Natural killer cell (primary cell): ENCODE data around the gene EPB41L5. TPM values are rescaled to one million over a fixed set of nuclear protein-coding genes. Genes with fewer than 3 reads are reported as not detected.
"Not testable (repeated sequence)": the region's sequence is repeated elsewhere in the genome, so short reads cannot be mapped to it uniquely, and the experiment has no call there.

Experiments used
- ATAC-seq, 3 donors: fragments of 150-1000 bp in 2 of 3; fragments of 200-7000 bp in 1 of 3; cut with Tn5 transposase; 1 replicate in 1 of 3; 2 replicates in 2 of 3; pipeline ENCODE4 v1.10.0; 2021; ENCODE audit warnings: mild to moderate bottlenecking in 2 of 3, moderate library complexity in 2 of 3
- DNase-seq, 2 donors: peaks; one replicate each; pipeline versions ENCODE4 v3.0.0 to v3.0.0-alpha.2; 2013 to 2021; ENCODE audit warnings: mixed read lengths in 1 of 2
- H3K27ac ChIP-seq: one replicate; pipeline ENCODE4 v1.5.1; 2013; ENCODE audit warnings: mild to moderate bottlenecking, low read length
- H3K27me3 ChIP-seq: one replicate; pipeline ENCODE4 v1.6.1; 2013; ENCODE audit warnings: low read length; ENCODE audit not compliant: control insufficient read depth, insufficient read depth
- H3K36me3 ChIP-seq: one replicate; pipeline ENCODE4 v1.6.1; 2013; ENCODE audit warnings: low read length; ENCODE audit not compliant: control insufficient read depth, insufficient read depth
- H3K4me1 ChIP-seq: one replicate; pipeline ENCODE4 v1.6.1; 2013; ENCODE audit warnings: low read length; ENCODE audit not compliant: control insufficient read depth, insufficient read depth
- H3K4me3 ChIP-seq: one replicate; pipeline ENCODE4 v1.5.1; 2013; ENCODE audit warnings: low read length
- H3K9me3 ChIP-seq: one replicate; pipeline ENCODE4 v1.6.1; 2013; ENCODE audit warnings: low read length; ENCODE audit not compliant: control insufficient read depth, insufficient read depth
- H3K27ac Mint-ChIP-seq, 2 donors: one replicate each; pipeline ENCODE4 v1.8.0; 2022; ENCODE audit warnings: mild to moderate bottlenecking in 2 of 2, mixed read lengths in 2 of 2, moderate library complexity in 1 of 2
- H3K27me3 Mint-ChIP-seq, 2 donors: one replicate each; pipeline ENCODE4 v1.8.0; 2022; ENCODE audit warnings: low read depth in 2 of 2, mixed read lengths in 2 of 2
- H3K36me3 Mint-ChIP-seq: one replicate; pipeline ENCODE4 v1.8.0; 2022; ENCODE audit warnings: mixed read lengths
- H3K4me1 Mint-ChIP-seq, 2 donors: one replicate each; pipeline ENCODE4 v1.8.0; 2022; ENCODE audit warnings: mixed read lengths in 2 of 2
- H3K4me3 Mint-ChIP-seq: one replicate; pipeline ENCODE4 v1.8.0; 2022; ENCODE audit warnings: mild to moderate bottlenecking, moderate library complexity, mixed read lengths
- H3K9me3 Mint-ChIP-seq, 2 donors: one replicate each; pipeline ENCODE4 v1.8.0; 2022; ENCODE audit warnings: mixed read lengths in 2 of 2
- CTCF ChIP-seq: fragments of 200-600 bp; IDR thresholded peaks from one replicate; pipeline ENCODE4 v1.8.0; 2022; ENCODE audit warnings: antibody characterized with exemption
- WGBS: methylation state at CpG from one replicate; pipeline ENCODE4 v1.1.7; 2013; ENCODE audit warnings: missing lambda C conversion rate; ENCODE audit not compliant: insufficient coverage; 5-methylcytosine and 5-hydroxymethylcytosine counted together
- intact Hi-C: fragments of 100-400 bp; cut with micrococcal nuclease; formaldehyde crosslinking; loops from one replicate; pipeline ENCODE4 v1.14.2; 2022
- total RNA-seq, 4 donors: library from RNA; stranded (reverse); fragments of 120-200 nt in 1 of 4; gene quantifications; one replicate each; pipeline versions ENCODE4 v1.2.3 to v1.2.4, GENCODE V29; 2013 to 2022

The EPB41L5 gene
- total RNA-seq, 3 donors from 2014 or later (not counting 1 experiment from before 2014, with no cell fraction given) = 3.0 to 8.5 (median 3.6) TPM

GRCh38 chr2:120017201-120017600, 4.3 kb downstream of the EPB41L5 start:
- H3K27ac Mint-ChIP-seq = no peak overlapping the region
- peaks cover 0 to 3% of the 10 kb centered on the region in 2 donors for H3K27me3 Mint-ChIP-seq
- H3K36me3 ChIP-seq = no peaks in the 10 kb centered on the region
- H3K4me1 Mint-ChIP-seq = peaks cover 6 to 15% of the 10 kb centered on the region in 2 donors
- no peak overlapping the region for H3K4me3 ChIP-seq
- H3K4me1 ChIP-seq = peaks cover 6% of the 10 kb centered on the region
- TF ChIP-seq CTCF = no peak
- H3K9me3 ChIP-seq = no peaks in the 10 kb centered on the region
- no CpG with 5 or more reads among the region's 2 CpGs for WGBS
- H3K27ac ChIP-seq = no peak overlapping the region
- H3K27me3 ChIP-seq = no peaks in the 10 kb centered on the region
- DNase-seq (no peak), ATAC-seq (no peak)
- H3K36me3 Mint-ChIP-seq = no peaks in the 10 kb centered on the region
- H3K4me3 Mint-ChIP-seq = no peak overlapping the region
- intact Hi-C loops = no loop called here
- H3K9me3 Mint-ChIP-seq = no peaks in the 10 kb centered on the region

- ATAC-seq (no peak), DNase-seq (no peak)
- peaks cover 0 to 8% of the 10 kb centered on the region in 2 donors for H3K4me1 Mint-ChIP-seq
- H3K36me3 Mint-ChIP-seq = no peaks in the 10 kb centered on the region
- no peak overlapping the region for H3K27ac Mint-ChIP-seq
- no peaks in the 10 kb centered on the region for H3K9me3 Mint-ChIP-seq
- H3K36me3 ChIP-seq = no peaks in the 10 kb centered on the region
- TF ChIP-seq CTCF = no peak
- no peaks in the 10 kb centered on the region for H3K9me3 ChIP-seq
- H3K27ac ChIP-seq = no peak overlapping the region
- no peak overlapping the region for H3K4me3 ChIP-seq
- H3K27me3 ChIP-seq = no peaks in the 10 kb centered on the region
- H3K4me1 ChIP-seq = peaks cover 1% of the 10 kb centered on the region
- peaks cover 0 to 3% of the 10 kb centered on the region in 2 donors for H3K27me3 Mint-ChIP-seq
- H3K4me3 Mint-ChIP-seq = no peak overlapping the region
- intact Hi-C loops = no loop called here
- 100% methylated on average over 4 of the region's 4 CpGs for WGBS
Observed at GRCh38 chr2:120018549-120018948, 5.7 kb downstream of the EPB41L5 start.

- no peak overlapping the region for H3K4me3 Mint-ChIP-seq
- no peaks in the 10 kb centered on the region for H3K27me3 Mint-ChIP-seq
- no peaks in the 10 kb centered on the region for H3K36me3 Mint-ChIP-seq
- Histone ChIP-seq H3K27me3 (no peaks in the 10 kb centered on the region), H3K4me1 (no peaks in the 10 kb centered on the region), H3K4me3 (no peak overlapping the region), H3K27ac (no peak overlapping the region), H3K9me3 (no peaks in the 10 kb centered on the region), H3K36me3 (no peaks in the 10 kb centered on the region)
- 88% methylated on average over 1 of the region's 1 CpG for WGBS
- no peak for DNase-seq
- H3K9me3 Mint-ChIP-seq = no peaks in the 10 kb centered on the region
- TF ChIP-seq CTCF = no peak
- H3K27ac Mint-ChIP-seq = no peak overlapping the region
- intact Hi-C loops = no loop called here
- H3K4me1 Mint-ChIP-seq = no peaks in the 10 kb centered on the region
- ATAC-seq = no peak
Observed at GRCh38 chr2:120020554-120020953, 7.7 kb downstream of the EPB41L5 start.

DNA sequence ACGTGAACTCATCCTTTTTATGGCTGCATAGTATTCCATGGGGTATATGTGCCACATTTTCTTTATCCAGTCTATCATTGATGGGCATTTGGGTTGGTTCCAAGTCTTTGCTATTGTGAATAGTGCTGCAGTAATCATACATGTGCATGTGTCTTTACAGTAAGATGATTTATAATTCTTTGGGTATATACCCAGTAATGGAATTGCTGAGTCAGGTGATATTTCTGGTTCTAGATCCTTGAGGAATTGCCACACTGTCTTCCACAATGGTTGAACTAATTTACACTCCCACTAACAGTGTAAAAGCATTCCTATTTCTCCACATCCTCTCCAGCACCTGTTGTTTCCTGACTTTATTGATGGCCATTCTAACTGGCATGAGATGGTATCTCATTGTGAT, 9.6 kb downstream of the EPB41L5 start:
- H3K27ac ChIP-seq, H3K27me3 ChIP-seq, H3K36me3 ChIP-seq, H3K9me3 ChIP-seq, intact Hi-C loops, H3K4me3 ChIP-seq, H3K27me3 Mint-ChIP-seq, DNase-seq, H3K9me3 Mint-ChIP-seq, H3K4me1 Mint-ChIP-seq, H3K36me3 Mint-ChIP-seq, H3K27ac Mint-ChIP-seq, H3K4me1 ChIP-seq, H3K4me3 Mint-ChIP-seq, ATAC-seq: not testable (repeated sequence)
- WGBS = no CpG with 5 or more reads among the region's 1 CpG
